ENCODE measurements around the gene CXCR5.
A peak's percentile ranks its signal among the peaks of the same experiment; 100 is the strongest.

Gene CXCR5

GRCh38 chr11:118870396-118871343 lies 13.0 kb upstream of the CXCR5 start:
- H3K27ac ChIP-seq, result no peak overlapping the region
- no peak for DNase-seq
- in situ Hi-C loops (cut with HindIII; ENCODE audit: low pct_ligation_motif_present, low sequenced_read_pairs), result no loop called here

GRCh38 chr11:118872403-118872821 lies 11.3 kb upstream of the CXCR5 start:
- Histone ChIP-seq H3K36me3 (replicated peaks) (no peaks in the 10 kb centered on the region), H3K27ac (no peak overlapping the region), H3K27me3 (replicated peaks) (no peaks in the 10 kb centered on the region), H3K4me3 (ENCODE audit: low read depth, low read length) (no peak overlapping the region)
- in situ Hi-C loops (cut with HindIII; ENCODE audit: low pct_ligation_motif_present, low sequenced_read_pairs), result no loop called here
- no peak for TF ChIP-seq CTCF (IDR thresholded peaks at IDR 0.05; ENCODE audit: low read depth, low read length, missing control alignments)
- no peak for DNase-seq

More at GRCh38 chr11:118870396-118871343, 13.0 kb upstream of the CXCR5 start:
- H3K36me3 ChIP-seq (replicated peaks), result no peaks in the 10 kb centered on the region
- H3K4me3 ChIP-seq (ENCODE audit: low read depth, low read length), result no peak overlapping the region
- H3K27me3 ChIP-seq (replicated peaks), result no peaks in the 10 kb centered on the region
- peak; percentile 43 for TF ChIP-seq CTCF (IDR thresholded peaks at IDR 0.05; ENCODE audit: low read depth, low read length, missing control alignments)

- no peak overlapping the region for H3K4me3 ChIP-seq (ENCODE audit: low read depth, low read length)
- no peak for DNase-seq
- TF ChIP-seq CTCF (IDR thresholded peaks at IDR 0.05; ENCODE audit: low read depth, low read length, missing control alignments), result no peak
- no peaks in the 10 kb centered on the region for H3K36me3 ChIP-seq (replicated peaks)
- H3K27ac ChIP-seq, result no peak overlapping the region
- H3K27me3 ChIP-seq (replicated peaks), result no peaks in the 10 kb centered on the region
- in situ Hi-C loops (cut with HindIII; ENCODE audit: low pct_ligation_motif_present, low sequenced_read_pairs), result no loop called here
Observed at GRCh38 chr11:118873804-118874203, 9.9 kb upstream of the CXCR5 start.

- in situ Hi-C loops (cut with HindIII; ENCODE audit: low pct_ligation_motif_present, low sequenced_read_pairs), result no loop called here
- DNase-seq, result no peak
- Histone ChIP-seq H3K36me3 (replicated peaks) (no peaks in the 10 kb centered on the region), H3K27ac (no peak overlapping the region), H3K27me3 (replicated peaks) (no peaks in the 10 kb centered on the region), H3K4me3 (ENCODE audit: low read depth, low read length) (no peak overlapping the region)
- TF ChIP-seq CTCF (IDR thresholded peaks at IDR 0.05; ENCODE audit: low read depth, low read length, missing control alignments), result no peak
Observed at GRCh38 chr11:118876286-118876685, 7.4 kb upstream of the CXCR5 start.

- H3K27ac ChIP-seq, result no peak overlapping the region
- TF ChIP-seq CTCF (IDR thresholded peaks at IDR 0.05; ENCODE audit: low read depth, low read length, missing control alignments), result no peak
- no peak for DNase-seq
- H3K36me3 ChIP-seq (replicated peaks), result no peaks in the 10 kb centered on the region
- in situ Hi-C loops (cut with HindIII; ENCODE audit: low pct_ligation_motif_present, low sequenced_read_pairs), result no loop called here
- no peaks in the 10 kb centered on the region for H3K27me3 ChIP-seq (replicated peaks)
- H3K4me3 ChIP-seq (ENCODE audit: low read depth, low read length), result no peak overlapping the region
Observed at GRCh38 chr11:118877487-118878162, 6.1 kb upstream of the CXCR5 start.
